GM23338 (cell line): ENCODE results near the gene BMP8A. TPM values are rescaled to one million over a fixed set of nuclear protein-coding genes. Genes with fewer than 3 reads are reported as not detected.

Experiments
- ATAC-seq: fragments of 200-7000 bp; cut with Tn5 transposase; 3 replicates; pipeline ENCODE4 v1.9.1; 2020
- DNase-seq: peaks from one replicate; pipeline ENCODE4 v3.0.0-alpha.2; 2015; ENCODE audit warnings: low spot score
- H2AFZ ChIP-seq: fragments of 200-600 bp; sonication (generic); 2 replicates; pipeline ENCODE4 v1.8.0; 2016; ENCODE audit warnings: antibody characterized with exemption, mild to moderate bottlenecking, moderate library complexity
- H3F3A ChIP-seq: fragments of 200-600 bp; sonication (generic); replicated peaks from 2 replicates; pipeline ENCODE4 v1.8.0; 2017; ENCODE audit warnings: antibody characterized with exemption, mixed run types, low read depth
- H3K27ac ChIP-seq: fragments of 200-600 bp; sonication (generic); 2 replicates; pipeline ENCODE4 v1.6.1; 2016; ENCODE audit warnings: low read depth
- H3K27me3 ChIP-seq: fragments of 200-600 bp; sonication (generic); 2 replicates; pipeline ENCODE4 v1.8.0; 2016; ENCODE audit warnings: mild to moderate bottlenecking, mixed run types, moderate library complexity; ENCODE audit not compliant: insufficient read depth
- H3K36me3 ChIP-seq: fragments of 200-600 bp; sonication (generic); 2 replicates; pipeline ENCODE4 v1.8.0; 2016; ENCODE audit warnings: mild to moderate bottlenecking; ENCODE audit not compliant: insufficient read depth
- H3K4me1 ChIP-seq: fragments of 200-600 bp; sonication (generic); 2 replicates; pipeline ENCODE4 v1.8.0; 2016; ENCODE audit warnings: mild to moderate bottlenecking, moderate library complexity; ENCODE audit not compliant: insufficient read depth
- H3K4me2 ChIP-seq: fragments of 200-600 bp; sonication (generic); 2 replicates; pipeline ENCODE4 v1.7.1; 2017; ENCODE audit warnings: mixed run types
- H3K4me3 ChIP-seq: fragments of 200-600 bp; sonication (generic); 2 replicates; pipeline ENCODE4 v1.6.1; 2016; ENCODE audit warnings: mixed run types
- H3K79me2 ChIP-seq: fragments of 200-600 bp; sonication (generic); replicated peaks from 2 replicates; pipeline ENCODE4 v1.8.0; 2017; ENCODE audit warnings: mild to moderate bottlenecking; ENCODE audit not compliant: insufficient read depth
- H3K9me2 ChIP-seq: fragments of 200-600 bp; sonication (generic); 2 replicates; pipeline ENCODE4 v1.8.0; 2017; ENCODE audit not compliant: insufficient read depth
- H4K20me1 ChIP-seq: fragments of 200-600 bp; sonication (generic); replicated peaks from 2 replicates; pipeline ENCODE4 v1.8.0; 2017; ENCODE audit warnings: mild to moderate bottlenecking; ENCODE audit not compliant: insufficient read depth
- H3K27ac Mint-ChIP-seq: 2 replicates; pipeline ENCODE4 v1.8.0; 2020; ENCODE audit warnings: inconsistent platforms, mild to moderate bottlenecking, moderate library complexity, mixed read lengths
- H3K27me3 Mint-ChIP-seq: 3 replicates; pipeline ENCODE4 v1.8.0; 2022; ENCODE audit warnings: low read depth, mild to moderate bottlenecking, moderate library complexity, mixed read lengths, inconsistent platforms; ENCODE audit not compliant: insufficient read depth, poor library complexity
- H3K36me3 Mint-ChIP-seq: 3 replicates; pipeline ENCODE4 v1.8.0; 2021; ENCODE audit warnings: low read depth, mild to moderate bottlenecking, inconsistent platforms, moderate library complexity, mixed read lengths
- H3K4me1 Mint-ChIP-seq: 3 replicates; pipeline ENCODE4 v1.8.0; 2020; ENCODE audit warnings: mild to moderate bottlenecking, inconsistent platforms, mixed read lengths
- H3K4me3 Mint-ChIP-seq: 3 replicates; pipeline ENCODE4 v1.8.0; 2021; ENCODE audit warnings: moderate library complexity, mild to moderate bottlenecking, inconsistent platforms, mixed read lengths
- H3K9me3 Mint-ChIP-seq: 3 replicates; pipeline ENCODE4 v1.8.0; 2020; ENCODE audit warnings: moderate library complexity, mild to moderate bottlenecking, inconsistent platforms, mixed read lengths
- EZH2 ChIP-seq: fragments of 200-600 bp; sonication (generic); IDR thresholded peaks from one replicate; pipeline ENCODE4 v1.8.0; 2017; ENCODE audit warnings: antibody characterized with exemption, mild to moderate bottlenecking, low read depth; ENCODE audit not compliant: unreplicated experiment
- STAT1 ChIP-seq: IDR thresholded peaks from one replicate; pipeline ENCODE4 v1.6.1; 2016; ENCODE audit warnings: antibody characterized with exemption; ENCODE audit not compliant: unreplicated experiment
- ZNF462 ChIP-seq: fragments of 250-450 bp; sonication (Bioruptor Pico); IDR thresholded peaks from 2 replicates; pipeline ENCODE4 v1.5.0; 2020; ENCODE audit warnings: mild to moderate bottlenecking, moderate library complexity
- polyA plus RNA-seq: library from polyadenylated mRNA; unstranded; fragments of >200 nt; fragmentation: Nextera tagmentation; extraction: Ambion mirVana; gene quantifications from 2 replicates; pipeline ENCODE4 v1.2.1, GENCODE V29; 2016
- total RNA-seq: library from RNA; depleted of rRNA; stranded (reverse); fragments of >200 nt; shearing (Covaris generic); gene quantifications from 2 replicates; pipeline ENCODE4 v1.2.3, GENCODE V29; 2014
- TF ChIP-seq, protein P1 (sequence below): IDR thresholded peaks from 2 replicates; pipeline ENCODE4 v1.6.1; 2016; ENCODE audit warnings: antibody characterized with exemption

Gene BMP8A
- total and polyA plus RNA-seq, 2 experiments from 2014 or later = 0.34 to 0.63 TPM

DNA sequence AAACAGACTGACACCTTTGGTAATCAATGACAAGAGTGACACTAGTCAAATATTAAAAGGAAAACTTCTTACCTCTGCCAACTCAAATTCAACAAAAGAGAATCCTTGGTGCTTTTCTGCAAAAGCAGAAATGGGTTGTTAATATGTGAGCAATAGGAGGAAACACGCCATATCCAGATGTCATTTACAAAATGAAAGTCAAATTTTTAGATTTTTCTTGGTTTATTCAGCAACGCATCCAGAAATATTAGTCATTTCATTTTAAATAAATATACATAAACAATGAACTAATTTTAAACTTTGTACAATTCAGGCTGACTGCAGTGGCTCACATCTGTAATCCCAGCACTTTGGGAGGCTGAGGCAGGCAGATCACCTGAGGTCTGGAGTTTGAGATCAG, 62.8 kb downstream of the BMP8A start (continued):
- TF ChIP-seq ZNF462 (CRISPR knock-in tag) = no peak

- no peak overlapping the region for H3K4me3 ChIP-seq
- Mint-ChIP-seq H3K9me3 (no peaks in the 10 kb centered on the region), H3K27ac (no peak overlapping the region), H3K4me3 (no peak overlapping the region), H3K27me3 (peaks cover 25% of the 10 kb centered on the region), H3K4me1 (no peaks in the 10 kb centered on the region), H3K36me3 (peaks cover 84% of the 10 kb centered on the region)
- no peak for ATAC-seq
- no peak overlapping the region for H3K27ac ChIP-seq
- H4K20me1 ChIP-seq = peaks cover 28% of the 10 kb centered on the region
- H3F3A ChIP-seq = peaks cover 53% of the 10 kb centered on the region
- no peaks in the 10 kb centered on the region for H3K27me3 ChIP-seq
- H3K4me1 ChIP-seq = no peaks in the 10 kb centered on the region; the same call in 1 of the 2 replicates
- 0 out of 2 replicates have a peak, but pooled peaks cover 10% of the 10 kb centered on the region for H3K79me2 ChIP-seq
- TF ChIP-seq STAT1 (no peak), EZH2 (no peak)
- TF ChIP-seq, protein P1, sequence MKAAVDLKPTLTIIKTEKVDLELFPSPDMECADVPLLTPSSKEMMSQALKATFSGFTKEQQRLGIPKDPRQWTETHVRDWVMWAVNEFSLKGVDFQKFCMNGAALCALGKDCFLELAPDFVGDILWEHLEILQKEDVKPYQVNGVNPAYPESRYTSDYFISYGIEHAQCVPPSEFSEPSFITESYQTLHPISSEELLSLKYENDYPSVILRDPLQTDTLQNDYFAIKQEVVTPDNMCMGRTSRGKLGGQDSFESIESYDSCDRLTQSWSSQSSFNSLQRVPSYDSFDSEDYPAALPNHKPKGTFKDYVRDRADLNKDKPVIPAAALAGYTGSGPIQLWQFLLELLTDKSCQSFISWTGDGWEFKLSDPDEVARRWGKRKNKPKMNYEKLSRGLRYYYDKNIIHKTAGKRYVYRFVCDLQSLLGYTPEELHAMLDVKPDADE = no peak
- DNase-seq = no peak
- H2AFZ ChIP-seq = no peak overlapping the region
- peaks cover 59% of the 10 kb centered on the region for H3K36me3 ChIP-seq
- H3K9me2 ChIP-seq = no peaks in the 10 kb centered on the region
- no peak overlapping the region for H3K4me2 ChIP-seq
Measured at GRCh38 chr1:39561279-39561678, 69.8 kb downstream of the BMP8A start.
